HT1080 (cell line): ENCODE data around the gene CDC42BPB. TPM values are rescaled to one million over a fixed set of nuclear protein-coding genes. Genes with fewer than 3 reads are reported as not detected.

Source experiments
- DNase-seq: peaks from one replicate; pipeline ENCODE4 v3.0.0-alpha.2; 2015; ENCODE audit warnings: low read depth
- total RNA-seq: library from RNA; depleted of rRNA; stranded (reverse); fragments of >200 nt; shearing (Covaris generic); gene quantifications from 2 replicates; pipeline ENCODE4 v1.2.3, GENCODE V29; 2014

CDC42BPB gene
- total RNA-seq, 1 experiment from 2014 or later = 54.3 TPM

DNA sequence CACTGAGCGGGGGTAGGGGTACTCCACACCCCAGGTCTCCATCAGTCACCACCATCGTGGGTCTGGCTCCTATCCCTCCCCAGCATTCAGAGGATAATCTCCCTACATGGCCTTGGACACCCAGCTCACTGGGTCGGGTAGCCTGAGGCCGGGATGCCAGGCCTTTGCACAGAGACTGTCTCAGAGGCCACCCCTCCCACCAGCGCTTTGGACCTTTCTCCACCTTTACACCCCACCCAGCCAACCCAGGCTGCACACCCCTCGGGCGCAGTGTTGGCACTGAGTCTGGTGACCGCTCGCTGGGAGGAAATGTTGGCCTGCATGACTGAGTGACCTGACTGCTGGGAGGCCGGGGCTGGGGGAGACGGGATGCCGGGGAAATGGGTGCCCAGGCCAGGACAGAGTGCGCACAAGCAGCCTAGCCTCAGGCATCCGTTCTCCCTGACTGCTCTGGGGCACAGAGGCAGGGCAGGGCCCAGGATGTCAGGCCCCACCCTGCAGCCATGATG lies 16.1 kb upstream of the CDC42BPB start:
- no peak for DNase-seq

DNA sequence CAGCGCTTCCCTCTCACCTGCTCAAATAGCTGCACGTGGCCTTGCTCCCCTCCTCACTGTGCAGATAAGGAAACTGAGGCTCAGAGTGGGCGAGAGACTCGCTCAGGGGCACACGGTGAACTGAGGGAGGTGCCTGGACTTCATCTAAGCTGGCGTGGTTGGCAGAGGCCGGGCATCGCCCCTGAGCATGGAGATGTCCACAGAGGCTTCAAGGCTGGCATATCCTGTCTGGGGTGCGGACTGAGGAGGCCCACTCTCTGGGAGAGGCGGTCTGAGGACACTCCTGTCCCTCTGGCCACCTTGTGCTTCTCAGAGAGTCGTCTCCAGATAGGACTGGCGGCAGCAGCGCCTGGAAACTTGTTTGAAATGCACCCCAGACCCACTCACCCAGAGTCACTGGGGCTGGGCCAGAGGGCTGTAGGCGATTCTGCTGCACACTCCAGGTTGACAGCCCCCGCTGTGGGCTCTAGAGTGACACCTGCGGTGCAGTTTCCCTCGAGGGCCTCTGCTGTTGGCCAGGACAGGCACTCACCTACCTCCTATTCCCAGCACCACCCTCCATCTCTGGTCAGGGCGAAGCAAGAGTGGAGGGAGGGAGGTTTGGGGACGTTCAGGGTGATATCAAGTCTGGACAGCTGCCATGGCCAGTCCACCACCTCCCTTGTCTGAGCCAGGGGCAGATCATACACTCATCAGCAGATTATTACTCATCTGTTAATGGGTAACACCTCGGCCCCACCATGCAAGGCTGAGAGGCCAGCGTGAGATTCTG lies 15.4 kb upstream of the CDC42BPB start:
- DNase-seq = no peak

DNA sequence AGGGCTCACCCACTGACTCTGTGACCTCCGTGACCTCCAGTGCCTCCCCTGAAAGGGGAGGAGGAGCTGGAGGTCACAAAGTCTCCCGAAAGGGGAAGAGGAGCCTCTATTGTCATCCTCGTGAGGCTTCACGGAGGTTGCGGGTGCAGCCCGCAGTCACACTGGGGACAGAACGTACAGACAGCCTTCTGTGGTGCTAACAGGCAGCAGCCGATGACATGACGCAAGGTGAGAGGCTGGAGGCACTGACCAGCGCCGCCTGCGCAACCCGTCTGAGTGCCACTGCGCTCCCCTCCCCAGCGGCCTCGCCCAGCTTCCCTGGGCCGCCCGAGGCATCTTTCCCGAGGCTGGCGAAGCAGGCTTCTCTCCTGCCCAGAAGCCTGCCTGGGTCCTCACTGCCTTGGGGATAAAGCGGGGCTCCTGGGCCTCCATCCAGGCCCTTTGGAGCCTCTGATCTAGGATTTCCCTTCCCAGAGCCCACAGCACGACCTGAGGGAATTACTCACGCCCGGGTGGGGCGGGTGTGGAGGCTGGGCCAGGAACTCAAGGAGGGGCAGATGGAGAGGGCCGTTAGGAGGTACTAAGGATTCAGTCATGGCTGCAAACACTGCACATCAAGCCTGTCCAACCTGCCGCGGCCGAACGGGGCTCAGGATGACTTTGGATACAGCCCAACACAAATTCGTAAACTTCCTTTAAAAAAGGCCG lies 14.3 kb upstream of the CDC42BPB start:
- DNase-seq = no peak

DNA sequence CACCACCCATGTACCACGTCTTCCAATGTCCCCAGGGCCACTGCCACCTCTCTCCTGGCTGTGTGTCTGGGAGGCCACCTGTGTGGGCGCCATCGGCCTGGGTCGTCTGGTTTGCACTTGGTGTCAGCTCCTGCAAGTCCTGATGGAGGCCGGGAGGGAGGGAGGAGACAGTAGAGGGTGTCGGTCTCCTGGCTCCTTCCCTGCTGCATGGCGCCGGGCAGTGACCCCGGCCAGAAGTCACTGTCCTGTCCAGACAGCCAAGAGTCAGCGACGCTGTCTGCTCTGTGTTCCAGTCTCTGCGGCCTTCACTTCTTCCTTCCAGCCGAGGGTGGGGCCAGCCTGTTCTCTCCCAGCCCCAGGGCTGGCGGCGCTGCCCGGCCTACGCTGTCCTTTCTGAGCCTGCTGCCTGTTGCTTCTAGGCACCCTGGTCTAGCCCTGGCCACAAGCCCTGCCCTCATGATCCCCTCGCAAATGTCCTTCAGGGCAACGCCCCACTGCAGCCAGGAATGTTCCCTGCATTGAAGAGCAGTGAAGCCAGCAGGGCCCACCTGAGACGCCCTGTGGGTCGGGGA lies 13.7 kb upstream of the CDC42BPB start:
- no peak for DNase-seq

DNA sequence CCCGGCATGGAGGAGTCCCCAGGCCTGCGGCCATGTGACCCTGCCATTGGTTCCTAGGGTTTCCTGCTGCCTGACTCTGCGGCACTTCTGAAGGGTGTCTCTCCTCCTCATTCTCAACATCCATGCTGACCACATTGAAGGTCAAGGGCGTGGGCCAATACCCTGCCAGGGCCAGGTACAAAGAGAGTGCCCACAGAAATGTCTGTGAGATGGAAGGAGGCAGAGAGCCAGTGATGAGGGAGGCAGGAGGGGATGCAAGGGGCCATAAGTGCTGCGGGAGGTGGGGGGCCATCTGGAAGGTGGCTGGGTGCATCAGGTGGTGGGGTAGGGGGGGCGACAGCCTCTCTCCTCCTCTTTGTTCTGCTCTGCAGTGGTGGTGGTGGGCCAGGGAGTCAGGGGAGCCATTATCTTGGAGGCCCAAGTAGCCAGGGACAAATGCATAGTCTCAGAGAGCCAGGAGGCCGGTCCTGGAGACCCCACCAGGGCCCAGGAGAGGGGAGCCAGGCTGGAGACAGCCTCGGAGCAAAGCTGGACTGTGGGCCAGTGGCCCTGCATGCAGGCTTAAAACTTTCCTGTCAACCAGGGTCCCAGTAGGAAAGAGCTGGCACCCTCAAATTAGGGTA lies 13.0 kb upstream of the CDC42BPB start:
- no peak for DNase-seq

DNA sequence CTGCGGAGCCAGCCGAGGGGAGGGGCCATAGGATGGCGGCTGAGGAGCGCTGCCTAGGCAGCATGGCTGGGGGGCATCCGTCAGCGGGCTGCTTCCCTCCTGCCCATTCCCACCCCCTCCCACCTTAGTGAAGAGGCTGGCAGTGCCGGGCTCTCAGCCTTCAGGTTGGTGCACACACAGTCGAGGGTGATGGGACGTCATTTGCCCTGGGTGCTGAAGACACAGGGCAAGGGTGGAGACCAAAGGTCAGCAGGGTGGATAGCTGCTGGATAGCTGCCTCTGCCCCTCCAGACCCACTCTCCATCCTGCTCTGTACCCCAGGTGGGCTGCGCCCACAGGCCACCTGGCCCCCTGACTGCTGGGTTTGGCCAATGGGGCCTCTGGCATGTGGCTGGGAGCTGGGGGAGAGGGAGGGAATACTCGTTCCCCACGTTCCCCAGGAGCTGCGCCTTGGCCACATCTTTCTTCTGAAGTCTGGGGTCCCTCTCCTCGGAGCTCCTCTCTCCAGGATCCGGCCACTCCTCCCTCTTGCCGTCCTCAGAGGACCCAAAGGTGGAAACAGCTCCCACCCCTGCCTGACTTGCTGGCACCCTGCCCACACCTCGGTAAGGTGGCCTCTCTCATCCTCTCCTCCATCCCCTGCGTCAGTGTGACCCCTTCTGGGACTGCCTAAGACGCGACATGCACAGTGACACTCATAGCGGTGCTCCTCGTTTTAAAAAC lies 11.2 kb upstream of the CDC42BPB start:
- DNase-seq = no peak

DNA sequence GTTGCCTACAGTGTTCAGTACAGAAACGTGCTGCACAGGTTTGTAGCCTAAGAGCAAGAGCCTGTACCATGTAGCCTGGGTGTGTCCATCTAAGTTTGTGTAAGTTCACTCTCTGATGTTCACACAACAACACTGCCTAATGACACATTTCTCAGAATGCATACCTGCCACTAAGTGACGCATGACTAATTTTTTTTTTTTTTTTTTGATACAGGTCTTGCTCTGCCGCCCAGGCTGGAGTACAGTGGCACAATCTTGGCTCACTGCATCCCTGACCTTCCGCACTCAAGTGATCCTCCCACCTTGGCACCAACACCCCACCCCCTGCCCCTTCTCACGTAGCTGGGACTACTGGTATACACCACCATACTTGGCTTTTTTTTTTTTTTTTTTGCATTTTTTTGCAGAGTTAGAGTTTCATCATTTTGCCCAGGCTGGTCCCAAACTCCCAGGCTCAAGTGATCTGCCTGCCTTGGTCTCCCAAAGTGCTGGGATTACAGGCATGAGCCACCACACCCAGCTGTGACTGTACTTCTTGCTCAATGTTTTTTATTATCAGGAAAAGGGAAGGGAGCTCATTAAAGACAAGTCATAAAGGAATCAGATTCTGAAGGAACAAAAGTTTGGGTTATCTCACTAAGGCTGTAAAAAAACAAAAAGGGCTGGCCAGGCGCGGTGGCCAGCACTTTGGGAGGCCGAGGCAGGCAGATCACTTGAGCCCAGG lies 10.0 kb upstream of the CDC42BPB start:
- DNase-seq = peak; percentile 56

DNA sequence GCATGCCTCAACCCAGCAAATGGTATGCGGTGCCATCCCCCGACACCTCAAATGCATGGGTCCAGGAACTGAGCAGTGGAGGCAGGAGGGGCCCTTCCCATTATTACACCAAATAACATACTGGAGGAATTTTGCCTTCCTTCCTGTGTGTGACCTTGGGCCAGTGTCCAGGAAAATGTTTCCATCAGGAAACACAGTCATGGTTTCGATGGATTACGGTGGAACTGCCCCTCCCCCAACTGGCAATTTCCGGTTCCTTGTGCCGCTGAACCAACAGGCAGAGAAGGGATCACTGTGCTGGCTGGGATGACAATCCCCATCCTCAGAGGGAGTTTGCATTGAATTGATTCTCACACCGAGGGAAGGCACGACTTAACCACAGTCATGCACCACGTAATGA lies 9.1 kb upstream of the CDC42BPB start:
- peak; percentile 52 for DNase-seq

DNA sequence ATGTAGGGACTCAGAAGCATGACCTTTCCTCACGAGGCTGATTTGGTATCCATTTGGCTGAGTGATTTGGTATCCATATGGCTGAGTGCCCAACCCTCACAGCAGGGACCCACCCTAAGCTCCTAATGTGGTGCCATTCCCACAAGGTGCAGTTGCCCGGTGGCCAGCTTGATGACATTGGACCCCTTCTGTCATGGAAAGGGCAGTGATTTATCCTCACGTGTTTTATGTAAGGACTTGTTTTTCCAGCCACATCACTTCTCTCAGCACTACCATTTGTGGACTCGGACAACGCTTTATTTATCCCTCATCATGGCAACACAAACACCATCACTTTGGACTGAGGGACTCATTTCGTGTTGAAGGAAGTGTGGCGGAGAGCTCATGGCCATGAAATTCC lies 8.5 kb upstream of the CDC42BPB start:
- no peak for DNase-seq

DNA sequence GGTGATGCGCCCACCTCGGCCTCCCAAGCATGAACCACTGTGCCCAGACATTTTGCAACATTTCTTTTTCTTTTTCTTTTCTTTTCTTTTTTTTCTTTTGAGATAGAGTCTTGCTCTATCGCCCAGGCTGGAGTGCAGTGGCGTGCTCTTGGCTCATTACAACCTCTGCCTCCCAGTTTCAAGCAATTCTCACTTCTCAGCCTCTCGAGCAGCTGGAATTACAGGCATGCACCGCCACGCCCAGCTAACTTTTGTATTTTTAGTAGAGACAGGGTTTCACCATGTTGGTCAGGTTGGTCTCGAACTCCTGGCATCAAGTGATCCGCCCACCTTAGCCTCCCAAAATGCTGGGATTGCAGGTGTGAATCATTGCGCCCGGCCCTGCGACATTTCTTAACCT lies 7.6 kb upstream of the CDC42BPB start:
- DNase-seq = no peak

DNA sequence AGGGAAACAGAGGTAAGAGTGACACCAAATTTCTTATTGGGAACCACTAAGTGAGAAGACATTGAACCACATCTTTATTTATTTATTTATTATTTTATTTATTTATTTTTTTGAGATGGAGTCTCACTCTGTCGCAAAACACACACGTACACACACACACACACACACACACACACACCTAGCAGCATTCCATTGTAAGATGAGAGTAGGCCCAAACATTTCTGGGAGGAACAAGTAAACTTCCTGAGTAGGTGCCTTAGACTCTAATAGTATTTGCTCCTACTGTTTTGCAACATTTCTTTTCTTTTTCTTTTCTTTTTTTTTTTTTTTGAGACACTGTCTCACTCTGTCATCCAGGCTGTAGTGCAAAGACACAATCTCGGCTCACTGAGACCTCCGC lies 7.1 kb upstream of the CDC42BPB start:
- DNase-seq = no peak

DNA sequence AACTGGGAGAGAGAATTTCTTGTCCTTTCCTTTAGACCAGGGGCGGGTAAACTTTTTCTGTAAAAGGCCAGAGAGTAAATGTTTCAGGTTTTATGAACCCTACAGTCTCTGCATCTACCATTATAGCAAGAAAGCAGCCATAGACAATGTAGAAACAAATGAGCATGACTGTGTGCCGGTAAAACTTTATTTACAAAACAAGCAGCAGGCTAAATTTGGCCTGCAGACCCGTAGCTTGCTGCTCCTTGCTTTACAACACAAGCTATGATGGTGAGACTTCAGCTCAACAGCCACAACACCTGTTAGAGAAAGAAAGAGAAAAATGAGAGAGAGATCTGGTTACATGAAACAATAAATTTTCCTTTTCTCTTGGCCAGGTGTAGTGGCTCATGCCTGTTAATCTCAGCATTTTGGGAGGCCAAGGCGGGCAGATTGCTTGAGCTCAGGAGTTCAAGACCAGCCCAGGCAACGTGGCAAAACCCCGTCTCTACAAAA lies 4.2 kb upstream of the CDC42BPB start:
- no peak for DNase-seq

DNA sequence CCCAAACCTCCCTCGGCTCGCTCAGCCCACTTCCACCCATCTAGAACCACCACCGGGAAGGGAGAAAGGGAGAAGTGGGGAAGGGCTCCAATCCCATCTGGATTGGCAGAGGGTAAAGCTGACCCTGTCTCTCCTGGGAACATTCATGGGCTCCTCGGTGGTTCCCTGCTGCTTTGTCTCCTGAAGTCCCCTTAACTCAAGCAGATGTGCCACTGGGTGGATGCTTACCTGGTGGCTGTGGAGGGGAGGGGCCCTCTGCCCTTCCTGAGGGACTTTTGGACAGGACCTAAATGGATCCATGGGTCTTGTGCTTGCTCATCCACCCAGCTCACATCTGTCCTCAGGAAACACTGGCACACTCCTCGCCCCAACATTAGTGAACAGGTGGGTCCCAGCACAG lies 2.2 kb upstream of the CDC42BPB start:
- no peak for DNase-seq

DNA sequence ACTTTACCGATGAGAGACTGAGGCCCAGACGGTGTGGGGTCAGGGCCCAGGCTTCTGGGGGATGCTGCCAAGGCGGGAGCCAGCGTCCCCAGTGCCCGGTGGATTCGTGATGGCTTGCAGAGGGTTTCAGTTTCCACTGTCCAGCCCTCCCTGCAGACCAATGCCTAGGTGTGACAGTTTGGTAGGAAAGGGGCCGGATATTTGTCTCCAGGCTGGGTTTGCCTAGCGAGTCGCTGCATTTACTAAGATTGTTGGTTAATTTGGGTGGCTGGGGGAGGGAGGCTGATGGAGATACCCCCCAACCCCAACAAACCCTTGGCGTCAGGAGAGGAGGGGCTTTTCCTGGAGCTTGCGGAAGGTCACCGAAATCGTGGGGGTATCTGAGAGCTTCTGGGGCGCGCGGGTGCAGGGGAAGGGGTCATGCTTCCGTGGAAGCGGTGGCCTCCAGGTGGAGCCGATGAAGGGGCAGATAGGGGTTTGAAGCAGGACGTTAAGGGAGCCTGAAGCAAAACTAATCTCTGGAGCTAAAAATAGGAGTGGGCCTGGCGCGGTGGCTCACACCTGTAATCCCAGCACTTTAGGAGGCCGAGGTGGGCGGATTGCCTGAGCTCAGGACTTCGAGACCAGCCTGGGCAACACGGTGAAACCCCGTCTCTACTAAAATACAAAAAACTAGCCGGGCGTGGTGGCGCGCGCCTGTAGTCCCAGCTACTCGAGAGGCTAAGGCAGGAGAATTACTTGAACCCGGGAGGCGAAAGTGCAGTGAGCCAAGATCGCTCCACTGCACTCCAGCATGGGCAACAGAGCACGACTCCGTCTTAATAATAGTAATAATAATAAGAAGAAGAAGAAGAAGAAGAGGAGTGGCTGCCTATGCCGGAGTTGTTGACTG lies 1.1 kb upstream of the CDC42BPB start:
- DNase-seq = no peak

DNA sequence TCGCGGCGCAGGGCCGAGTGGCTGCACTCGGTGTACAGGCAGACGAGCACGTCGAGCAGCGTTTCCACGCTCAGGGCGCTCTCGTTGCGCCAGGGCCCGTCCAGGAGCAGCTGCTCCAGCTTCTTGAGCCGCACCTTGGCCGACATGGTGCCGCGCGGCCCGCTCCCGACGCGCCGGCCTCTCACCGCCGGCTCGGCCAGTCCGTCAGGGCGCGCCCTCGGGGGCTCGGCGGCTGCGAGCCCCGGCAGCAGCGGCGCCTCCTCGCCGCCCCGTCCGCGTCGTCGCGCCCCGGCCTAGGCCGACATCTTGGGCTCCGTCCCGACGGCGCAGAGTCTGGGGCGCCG lies 349 bp downstream of the CDC42BPB start:
- no peak for DNase-seq

DNA sequence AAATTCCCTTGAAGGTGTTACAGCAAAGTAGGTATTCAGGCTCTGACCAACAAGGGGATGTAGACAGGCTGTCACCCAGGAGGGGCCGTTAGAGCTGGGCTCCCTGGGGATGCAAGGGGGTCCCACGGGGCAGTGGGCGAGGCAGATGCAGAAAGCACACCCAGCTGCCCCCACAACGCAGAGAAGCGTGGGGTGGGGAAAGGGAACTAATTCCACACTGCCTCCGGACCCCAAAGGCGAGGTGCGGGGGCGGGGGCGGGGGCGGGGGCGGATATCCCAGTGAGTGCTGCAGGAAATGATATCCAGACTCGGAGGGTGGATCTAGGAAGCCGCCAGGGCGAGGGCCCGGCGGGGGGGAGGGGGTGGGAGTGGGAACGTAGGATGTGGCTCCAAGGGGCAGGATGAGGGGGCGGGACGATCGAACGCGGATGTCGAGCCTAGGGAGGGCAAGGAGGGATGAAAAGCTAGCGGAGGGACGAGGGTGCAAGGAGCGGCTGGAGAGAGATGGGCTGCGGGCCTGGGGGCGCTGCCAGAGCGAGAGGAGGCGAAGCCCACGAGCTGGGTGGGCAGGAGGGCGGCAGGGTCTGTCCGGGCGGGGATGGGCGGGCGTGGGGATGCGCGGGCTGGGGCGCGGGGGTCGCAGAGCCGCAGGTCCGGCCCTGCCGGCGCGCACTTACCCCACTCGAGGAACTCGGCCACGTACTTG lies 874 bp downstream of the CDC42BPB start:
- DNase-seq = peak; percentile 56

DNA sequence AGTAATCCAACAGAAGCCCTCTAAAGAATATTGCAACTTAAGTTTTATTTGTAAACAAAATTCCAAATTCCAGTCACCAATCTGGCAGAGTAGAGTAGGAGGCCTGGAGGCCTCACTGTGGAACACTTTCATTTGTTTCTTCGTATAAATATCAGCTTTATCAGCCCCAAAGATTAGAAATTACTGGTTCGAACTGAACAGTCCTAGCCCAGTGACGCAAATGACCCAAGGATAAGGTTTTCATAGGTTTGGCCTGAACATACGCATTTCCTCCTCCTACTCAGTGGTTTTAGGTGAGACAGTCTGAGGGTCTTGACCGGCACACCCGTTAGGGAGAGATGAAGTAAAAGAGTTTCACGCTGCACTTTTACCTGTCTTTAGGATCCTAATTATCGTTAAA lies 1.7 kb downstream of the CDC42BPB start:
- no peak for DNase-seq

DNA sequence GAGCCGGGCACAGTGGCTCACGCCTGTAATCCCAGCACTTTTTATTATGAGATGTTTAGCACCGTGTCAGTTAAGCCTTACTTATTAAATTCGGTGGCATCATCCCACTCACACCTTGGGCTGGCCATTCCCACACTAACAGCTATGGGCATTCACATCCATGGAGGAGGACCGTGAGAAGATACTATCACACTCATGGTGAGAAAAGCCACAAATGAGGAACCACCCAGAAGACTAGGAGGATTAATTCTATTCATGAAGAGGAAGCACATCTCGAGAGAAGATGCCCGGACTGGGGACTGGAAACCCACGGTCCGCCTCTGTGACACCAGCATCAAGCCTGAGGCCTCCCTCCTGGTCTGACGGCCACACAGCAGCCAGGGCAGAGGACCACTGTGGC lies 4.9 kb downstream of the CDC42BPB start:
- DNase-seq = no peak

DNA sequence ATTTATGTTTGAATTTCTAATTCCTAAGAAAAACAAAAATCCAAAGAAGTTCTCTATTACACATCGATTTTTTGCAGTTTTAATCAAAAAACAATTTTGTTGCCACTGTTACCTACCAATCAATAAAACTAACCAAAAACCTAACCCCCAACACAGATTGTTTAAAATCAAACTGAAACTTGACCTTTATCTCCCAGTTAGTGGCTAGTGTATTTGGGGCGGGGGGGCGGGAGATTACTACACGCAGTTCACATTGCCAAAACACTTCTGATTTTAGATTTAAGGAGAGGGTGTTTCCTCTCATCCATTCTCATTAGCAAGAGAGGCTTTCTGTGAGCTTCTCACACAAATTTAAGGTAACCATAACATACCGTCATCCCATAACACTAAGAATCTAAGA lies 6.4 kb downstream of the CDC42BPB start:
- no peak for DNase-seq
